ENCODE measurements around the gene PLAGL2. TPM values are rescaled to one million over a fixed set of nuclear protein-coding genes. Genes with fewer than 3 reads are reported as not detected.

The PLAGL2 gene
- total and polyA plus RNA-seq, 2 of the 4 experiments (the other 2 are of a cell fraction), result 2.9 to 7.7 TPM

DNA sequence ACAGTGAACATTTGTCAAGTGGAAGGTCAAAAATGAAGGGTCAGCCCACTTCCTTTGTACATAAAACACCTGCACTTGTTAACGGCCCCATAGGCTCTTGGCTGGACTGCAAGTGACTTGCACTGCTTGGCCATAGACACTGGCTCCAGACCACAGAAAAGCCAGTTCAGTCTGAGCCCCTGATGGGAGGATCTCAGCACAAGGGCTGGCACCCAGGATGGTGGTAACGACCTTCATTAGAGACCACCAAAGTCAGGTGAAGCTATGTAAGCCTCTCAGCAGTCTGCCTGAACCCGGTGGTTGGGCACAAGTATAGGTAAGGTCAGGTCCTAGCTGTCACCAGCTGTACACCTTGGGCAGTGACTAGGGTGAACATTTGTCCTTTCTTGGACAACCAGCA is 16.1 kb downstream of the PLAGL2 start:
- H4K5ac ChIP-seq (ENCODE audit: low read depth, low read length), result no peak overlapping the region
- H3K9ac ChIP-seq (ENCODE audit: low read depth, low read length), result no peak overlapping the region
- ChIA-PET POLR2A (ENCODE audit: unreplicated experiment) (no interaction called here), CTCF (no interaction called here)
- peaks cover 19% of the 10 kb centered on the region for H3K36me3 ChIP-seq (ENCODE audit: control insufficient read depth, insufficient read depth, low read length)
- no peak overlapping the region for H3K4ac ChIP-seq (ENCODE audit: low read depth, low read length)
- no peak overlapping the region for H3K23ac ChIP-seq (ENCODE audit: low read depth, low read length)
- ATAC-seq (ENCODE audit: low read depth), result no peak
- no peak overlapping the region for H2BK15ac ChIP-seq (ENCODE audit: low read depth, low read length)
- no peak overlapping the region for H3K4me2 ChIP-seq (ENCODE audit: low read depth, low read length)
- H3K9me1 ChIP-seq (ENCODE audit: insufficient read depth, low read length), result peaks cover 18% of the 10 kb centered on the region
- H4K20me1 ChIP-seq (ENCODE audit: insufficient read depth, low read length), result no peaks in the 10 kb centered on the region
- H3K18ac ChIP-seq (ENCODE audit: low read depth, low read length), result no peak overlapping the region
- no peak overlapping the region for H2AK9ac ChIP-seq (replicated peaks; ENCODE audit: low read depth, low read length, poor library complexity)
- H2AFZ ChIP-seq (replicated peaks; ENCODE audit: low read length, poor library complexity), result no peak overlapping the region
- peaks cover 4 to 35% of the 10 kb centered on the region in 2 experiments; a peak in 2 of 4 replicates for H3K79me1 ChIP-seq (ENCODE audit: low read depth in 1 of 2, low read length in 2 of 2)
- no peak overlapping the region for H4K8ac ChIP-seq (ENCODE audit: low read depth in 2 of 2, low read length in 2 of 2)
- H3K4me1 ChIP-seq (ENCODE audit: control insufficient read depth, insufficient read depth, low read length), result peaks cover 8% of the 10 kb centered on the region
- no peaks in the 10 kb centered on the region for H3K27me3 ChIP-seq (ENCODE audit: control insufficient read depth, insufficient read depth, low read length)
- no CpG with 5 or more reads among the region's 3 CpGs for WGBS, 2 experiments (ENCODE audit: extremely low coverage in 2 of 2, insufficient read length in 1 of 2)
- H3K4me3 ChIP-seq (ENCODE audit: insufficient read depth, low read depth, low read length), result no peak overlapping the region
- H2BK5ac ChIP-seq (ENCODE audit: low read depth, low read length, poor library complexity, severe bottlenecking), result no peak overlapping the region
- dilution Hi-C loops (cut with HindIII; ENCODE audit: low sequenced_read_pairs, unreplicated experiment), result no loop called here
- TF ChIP-seq MAFK (IDR thresholded peaks at IDR 0.05; ENCODE audit: low read depth, low read length) (no peak), RAD21 (IDR thresholded peaks at IDR 0.05; ENCODE audit: low read length) (no peak), BHLHE40 (IDR thresholded peaks at IDR 0.05; ENCODE audit: low read depth, low read length) (no peak), FOS (IDR thresholded peaks at IDR 0.05; ENCODE audit: low read depth, low read length) (no peak), SMC3 (IDR thresholded peaks at IDR 0.05; ENCODE audit: low read depth, low read length) (no peak), MXI1 (IDR thresholded peaks at IDR 0.05; ENCODE audit: borderline replicate concordance, low read depth, low read length) (no peak), RFX5 (IDR thresholded peaks at IDR 0.05; ENCODE audit: low read depth, low read length) (no peak), CEBPB (IDR thresholded peaks at IDR 0.05; ENCODE audit: low read depth, low read length) (no peak), POLR2A (IDR thresholded peaks at IDR 0.05; ENCODE audit: low read depth, low read length) (no peak), MAZ (IDR thresholded peaks at IDR 0.05; ENCODE audit: borderline replicate concordance, low read depth, low read length) (no peak), NFE2L2 (IDR thresholded peaks at IDR 0.05; ENCODE audit: low read depth, low read length) (no peak), RCOR1 (IDR thresholded peaks at IDR 0.05; ENCODE audit: insufficient replicate concordance, low read length) (no peak), CHD1 (IDR thresholded peaks at IDR 0.05; ENCODE audit: low read depth, low read length) (no peak)
- TF ChIP-seq, protein P1, sequence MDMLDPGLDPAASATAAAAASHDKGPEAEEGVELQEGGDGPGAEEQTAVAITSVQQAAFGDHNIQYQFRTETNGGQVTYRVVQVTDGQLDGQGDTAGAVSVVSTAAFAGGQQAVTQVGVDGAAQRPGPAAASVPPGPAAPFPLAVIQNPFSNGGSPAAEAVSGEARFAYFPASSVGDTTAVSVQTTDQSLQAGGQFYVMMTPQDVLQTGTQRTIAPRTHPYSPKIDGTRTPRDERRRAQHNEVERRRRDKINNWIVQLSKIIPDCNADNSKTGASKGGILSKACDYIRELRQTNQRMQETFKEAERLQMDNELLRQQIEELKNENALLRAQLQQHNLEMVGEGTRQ (IDR thresholded peaks at IDR 0.05; ENCODE audit: low read depth, low read length), result no peak
- TF ChIP-seq, protein P2, sequence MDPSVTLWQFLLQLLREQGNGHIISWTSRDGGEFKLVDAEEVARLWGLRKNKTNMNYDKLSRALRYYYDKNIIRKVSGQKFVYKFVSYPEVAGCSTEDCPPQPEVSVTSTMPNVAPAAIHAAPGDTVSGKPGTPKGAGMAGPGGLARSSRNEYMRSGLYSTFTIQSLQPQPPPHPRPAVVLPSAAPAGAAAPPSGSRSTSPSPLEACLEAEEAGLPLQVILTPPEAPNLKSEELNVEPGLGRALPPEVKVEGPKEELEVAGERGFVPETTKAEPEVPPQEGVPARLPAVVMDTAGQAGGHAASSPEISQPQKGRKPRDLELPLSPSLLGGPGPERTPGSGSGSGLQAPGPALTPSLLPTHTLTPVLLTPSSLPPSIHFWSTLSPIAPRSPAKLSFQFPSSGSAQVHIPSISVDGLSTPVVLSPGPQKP (IDR thresholded peaks at IDR 0.05; ENCODE audit: borderline replicate concordance, low read depth, low read length), result no peak
- TF ChIP-seq, protein P3, sequence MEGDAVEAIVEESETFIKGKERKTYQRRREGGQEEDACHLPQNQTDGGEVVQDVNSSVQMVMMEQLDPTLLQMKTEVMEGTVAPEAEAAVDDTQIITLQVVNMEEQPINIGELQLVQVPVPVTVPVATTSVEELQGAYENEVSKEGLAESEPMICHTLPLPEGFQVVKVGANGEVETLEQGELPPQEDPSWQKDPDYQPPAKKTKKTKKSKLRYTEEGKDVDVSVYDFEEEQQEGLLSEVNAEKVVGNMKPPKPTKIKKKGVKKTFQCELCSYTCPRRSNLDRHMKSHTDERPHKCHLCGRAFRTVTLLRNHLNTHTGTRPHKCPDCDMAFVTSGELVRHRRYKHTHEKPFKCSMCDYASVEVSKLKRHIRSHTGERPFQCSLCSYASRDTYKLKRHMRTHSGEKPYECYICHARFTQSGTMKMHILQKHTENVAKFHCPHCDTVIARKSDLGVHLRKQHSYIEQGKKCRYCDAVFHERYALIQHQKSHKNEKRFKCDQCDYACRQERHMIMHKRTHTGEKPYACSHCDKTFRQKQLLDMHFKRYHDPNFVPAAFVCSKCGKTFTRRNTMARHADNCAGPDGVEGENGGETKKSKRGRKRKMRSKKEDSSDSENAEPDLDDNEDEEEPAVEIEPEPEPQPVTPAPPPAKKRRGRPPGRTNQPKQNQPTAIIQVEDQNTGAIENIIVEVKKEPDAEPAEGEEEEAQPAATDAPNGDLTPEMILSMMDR (conservative IDR thresholded peaks at IDR 0.05; ENCODE audit: low read depth, low read length), result no peak
- intact Hi-C loops (cut with micrococcal nuclease), result no loop called here
- H3K56ac ChIP-seq (ENCODE audit: extremely low read depth, insufficient read depth, low read length), result no peak overlapping the region
- H2AK5ac ChIP-seq (ENCODE audit: low read depth, low read length), result no peak overlapping the region
- no TSS peak for BruUV-seq (replicated peaks)
- no peak overlapping the region for H4K91ac ChIP-seq (ENCODE audit: insufficient read depth, low read depth, low read length)
- H2BK20ac ChIP-seq (ENCODE audit: low read depth, low read length), result no peak overlapping the region
- H3K9me3 ChIP-seq (ENCODE audit: control insufficient read depth, insufficient read depth, low read length), result no peaks in the 10 kb centered on the region
- in situ Hi-C loops (cut with MboI; ENCODE audit: low sequenced_read_pairs), result no loop called here
- H3K27ac ChIP-seq (ENCODE audit: insufficient read depth, low read length), result no peak overlapping the region
- no peak overlapping the region for H3K14ac ChIP-seq (replicated peaks; ENCODE audit: low read depth, low read length)
- DNase-seq, result no peak
- no peak overlapping the region for H2BK120ac ChIP-seq (ENCODE audit: low read depth, low read length)

Data from IMR-90 (cell line).